Inferior parietal cortex (tissue), 1 donor: ENCODE results near the gene RPP14.

ENCODE experiments used
- DNase-seq: peaks from one replicate; pipeline ENCODE4 v3.0.0-alpha.2; 2016; ENCODE audit errors: extremely low spot score

RPP14 gene

GRCh38 chr3:58356054-58356453 lies 50.0 kb downstream of the RPP14 start:
- DNase-seq = no peak

- no peak for DNase-seq
Observed at GRCh38 chr3:58357402-58357801, 51.4 kb downstream of the RPP14 start.

GRCh38 chr3:58358092-58358491 lies 52.0 kb downstream of the RPP14 start:
- no peak for DNase-seq

- no peak for DNase-seq
Observed at GRCh38 chr3:58358808-58359207, 52.8 kb downstream of the RPP14 start.

GRCh38 chr3:58359621-58360020 lies 53.6 kb downstream of the RPP14 start:
- DNase-seq = no peak

- DNase-seq = no peak
Observed at GRCh38 chr3:58361866-58362265, 55.8 kb downstream of the RPP14 start.

GRCh38 chr3:58366699-58367098 lies 60.7 kb downstream of the RPP14 start:
- DNase-seq = no peak

- no peak for DNase-seq
Observed at GRCh38 chr3:58369038-58369437, 63.0 kb downstream of the RPP14 start.
